Mammary epithelial cell (primary cell): ENCODE measurements around the gene RPL27A.

Experiments
- EZH2 ChIP-seq: IDR thresholded peaks from 2 replicates; pipeline ENCODE4 v1.6.1; 2012; ENCODE audit warnings: low read length, inconsistent platforms, borderline replicate concordance
- TF ChIP-seq, protein P1 (sequence below), 2 donors: IDR thresholded peaks in 1 of 2; conservative IDR thresholded peaks in 1 of 2; 2 replicates each; pipeline ENCODE4 v1.5.1; 2011 to 2012; ENCODE audit warnings: inconsistent platforms in 2 of 2, low read length in 2 of 2, mild to moderate bottlenecking in 2 of 2, control low read depth in 1 of 2, low read depth in 1 of 2; ENCODE audit not compliant: insufficient read depth in 1 of 2; ENCODE audit errors: extremely low read depth in 1 of 2

DNA sequence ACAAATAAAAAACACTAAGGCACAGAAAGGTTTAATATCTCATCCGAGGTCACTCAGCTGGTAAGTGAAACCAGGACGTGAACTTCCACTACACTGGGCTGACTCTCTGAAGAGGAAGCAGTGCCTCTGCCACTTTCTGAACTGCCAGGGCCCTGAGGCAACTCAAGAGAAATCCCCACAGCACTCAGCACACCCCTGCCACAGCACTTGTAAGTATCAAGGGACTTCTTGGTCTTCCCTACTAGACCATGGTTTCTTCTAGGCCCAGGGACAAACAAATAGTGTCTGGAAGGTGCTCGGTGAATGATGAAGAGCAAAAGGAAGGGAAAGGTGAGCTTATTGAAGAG, 49.7 kb downstream of the RPL27A start:
- TF ChIP-seq, protein P1, sequence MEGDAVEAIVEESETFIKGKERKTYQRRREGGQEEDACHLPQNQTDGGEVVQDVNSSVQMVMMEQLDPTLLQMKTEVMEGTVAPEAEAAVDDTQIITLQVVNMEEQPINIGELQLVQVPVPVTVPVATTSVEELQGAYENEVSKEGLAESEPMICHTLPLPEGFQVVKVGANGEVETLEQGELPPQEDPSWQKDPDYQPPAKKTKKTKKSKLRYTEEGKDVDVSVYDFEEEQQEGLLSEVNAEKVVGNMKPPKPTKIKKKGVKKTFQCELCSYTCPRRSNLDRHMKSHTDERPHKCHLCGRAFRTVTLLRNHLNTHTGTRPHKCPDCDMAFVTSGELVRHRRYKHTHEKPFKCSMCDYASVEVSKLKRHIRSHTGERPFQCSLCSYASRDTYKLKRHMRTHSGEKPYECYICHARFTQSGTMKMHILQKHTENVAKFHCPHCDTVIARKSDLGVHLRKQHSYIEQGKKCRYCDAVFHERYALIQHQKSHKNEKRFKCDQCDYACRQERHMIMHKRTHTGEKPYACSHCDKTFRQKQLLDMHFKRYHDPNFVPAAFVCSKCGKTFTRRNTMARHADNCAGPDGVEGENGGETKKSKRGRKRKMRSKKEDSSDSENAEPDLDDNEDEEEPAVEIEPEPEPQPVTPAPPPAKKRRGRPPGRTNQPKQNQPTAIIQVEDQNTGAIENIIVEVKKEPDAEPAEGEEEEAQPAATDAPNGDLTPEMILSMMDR (conservative IDR thresholded peaks at IDR 0.05 in 1 of 2, IDR thresholded peaks at IDR 0.05 in 1 of 2; ENCODE audit: extremely low read depth in 1 of 2, insufficient read depth in 1 of 2, low read depth in 1 of 2, low read length in 2 of 2): no peak
- TF ChIP-seq EZH2: no peak
